ENCODE measurements around the gene PRPF31. TPM values are rescaled to one million over a fixed set of nuclear protein-coding genes. Genes with fewer than 3 reads are reported as not detected.

PRPF31 gene
- polyA plus RNA-seq, 1 donor (not counting 4 experiments of a cell fraction or from before 2014, with no cell fraction given) = 42.2 TPM

- Histone ChIP-seq H3K27ac (ENCODE audit: control insufficient read depth, insufficient read depth, low read length) (no peak overlapping the region), H3K4me1 (ENCODE audit: control insufficient read depth, extremely low read depth, insufficient read depth, low read length) (peaks cover 12% of the 10 kb centered on the region), H2AFZ (ENCODE audit: control insufficient read depth, low read length) (no peak overlapping the region), H3K9me1 (ENCODE audit: control insufficient read depth, extremely low read depth, insufficient read depth, low read length) (no peaks in the 10 kb centered on the region), H3K79me2 (ENCODE audit: control insufficient read depth, insufficient read depth, low read length) (no peaks in the 10 kb centered on the region), H3K27me3 (ENCODE audit: control insufficient read depth, extremely low read depth, insufficient read depth, low read length) (no peaks in the 10 kb centered on the region), H3K9me3 (ENCODE audit: control insufficient read depth, low read depth, low read length) (no peaks in the 10 kb centered on the region), H3K36me3 (ENCODE audit: control insufficient read depth in 2 of 2, extremely low read depth in 1 of 2, insufficient read depth in 2 of 2, low read length in 2 of 2) (no peaks in the 10 kb centered on the region), H3K4me2 (ENCODE audit: control insufficient read depth, extremely low read depth, insufficient read depth, low read depth, low read length) (no peak overlapping the region), H3K4me3 (ENCODE audit: control insufficient read depth in 2 of 3, extremely low read depth in 1 of 3, insufficient read depth in 2 of 3, low read depth in 1 of 3, low read length in 3 of 3) (no peak overlapping the region), H4K20me1 (ENCODE audit: control insufficient read depth, extremely low read depth, insufficient read depth, low read length) (no peaks in the 10 kb centered on the region), H3K9ac (ENCODE audit: control insufficient read depth, extremely low read depth, insufficient read depth, low read length) (no peak overlapping the region)
- no peak for TF ChIP-seq CTCF (optimal IDR thresholded peaks at IDR 0.05 in 1 of 3, IDR thresholded peaks at IDR 0.05 in 1 of 3, conservative IDR thresholded peaks at IDR 0.05 in 1 of 3; ENCODE audit: extremely low read depth in 1 of 3, insufficient read depth in 2 of 3, low read length in 3 of 3)
- TF ChIP-seq EZH2 (IDR thresholded peaks at IDR 0.05; ENCODE audit: low read length) = no peak
- no peak for DNase-seq (ENCODE audit: low read depth, low spot score)
- no peak for FAIRE-seq
- dilution Hi-C loops (cut with MboI; ENCODE audit: extremely low pct_ligation_motif_present, low sequenced_read_pairs) = no loop called here
Observed at GRCh38 chr19:54165222-54165621, 49.7 kb downstream of the PRPF31 start.

GRCh38 chr19:54168174-54168917, 52.8 kb downstream of the PRPF31 start:
- peak overlapping the region; percentile 46 for H2AFZ ChIP-seq (ENCODE audit: control insufficient read depth, low read length)
- H4K20me1 ChIP-seq (ENCODE audit: control insufficient read depth, extremely low read depth, insufficient read depth, low read length) = no peaks in the 10 kb centered on the region
- H3K79me2 ChIP-seq (ENCODE audit: control insufficient read depth, insufficient read depth, low read length) = no peaks in the 10 kb centered on the region
- DNase-seq (ENCODE audit: low read depth, low spot score) (no peak), FAIRE-seq (peak; percentile 41)
- H3K4me2 ChIP-seq (ENCODE audit: control insufficient read depth, extremely low read depth, insufficient read depth, low read depth, low read length) = no peak overlapping the region
- H3K9me1 ChIP-seq (ENCODE audit: control insufficient read depth, extremely low read depth, insufficient read depth, low read length) = no peaks in the 10 kb centered on the region
- no peak overlapping the region for H3K4me3 ChIP-seq (ENCODE audit: control insufficient read depth in 2 of 3, extremely low read depth in 1 of 3, insufficient read depth in 2 of 3, low read depth in 1 of 3, low read length in 3 of 3)
- no peak overlapping the region for H3K9ac ChIP-seq (ENCODE audit: control insufficient read depth, extremely low read depth, insufficient read depth, low read length)
- H3K27ac ChIP-seq (ENCODE audit: control insufficient read depth, insufficient read depth, low read length) = no peak overlapping the region
- dilution Hi-C loops (cut with MboI; ENCODE audit: extremely low pct_ligation_motif_present, low sequenced_read_pairs) = no loop called here
- H3K36me3 ChIP-seq (ENCODE audit: control insufficient read depth in 2 of 2, extremely low read depth in 1 of 2, insufficient read depth in 2 of 2, low read length in 2 of 2) = no peaks in the 10 kb centered on the region
- no peaks in the 10 kb centered on the region for H3K27me3 ChIP-seq (ENCODE audit: control insufficient read depth, extremely low read depth, insufficient read depth, low read length)
- H3K9me3 ChIP-seq (ENCODE audit: control insufficient read depth, low read depth, low read length) = no peaks in the 10 kb centered on the region
- peaks cover 1% of the 10 kb centered on the region for H3K4me1 ChIP-seq (ENCODE audit: control insufficient read depth, extremely low read depth, insufficient read depth, low read length)
- TF ChIP-seq CTCF (optimal IDR thresholded peaks at IDR 0.05 in 1 of 3, IDR thresholded peaks at IDR 0.05 in 1 of 3, conservative IDR thresholded peaks at IDR 0.05 in 1 of 3; ENCODE audit: extremely low read depth in 1 of 3, insufficient read depth in 2 of 3, low read length in 3 of 3) = peak; percentile 82 to 97 (median 93)
- TF ChIP-seq EZH2 (IDR thresholded peaks at IDR 0.05; ENCODE audit: low read length) = no peak

Measured in keratinocyte (primary cell).